ENCODE results near the gene CCDC122. TPM values are rescaled to one million over a fixed set of nuclear protein-coding genes. Genes with fewer than 3 reads are reported as not detected.
"Not testable (repeated sequence)": the region's sequence is repeated elsewhere in the genome, so short reads cannot be mapped to it uniquely, and the experiment has no call there.

Gene CCDC122
- total RNA-seq, 2 experiments from 2014 or later = 2.0 to 2.5 TPM

GRCh38 chr13:43830497-43830881 lies 49.1 kb downstream of the CCDC122 start:
- CTCF ChIA-PET = no interaction called here
- DNase-seq = no peak
- H3K9me3 Mint-ChIP-seq = no peaks in the 10 kb centered on the region
- H3K4me3 Mint-ChIP-seq = no peak overlapping the region
- intact Hi-C loops (cut with micrococcal nuclease) = no loop called here
- POLR2A ChIA-PET = no interaction called here
- peaks cover 1% of the 10 kb centered on the region for H3K27me3 Mint-ChIP-seq
- H3K36me3 Mint-ChIP-seq = no peaks in the 10 kb centered on the region
- no peaks in the 10 kb centered on the region for H3K4me1 Mint-ChIP-seq (ENCODE audit: low read depth)
- no peak overlapping the region for H3K27ac Mint-ChIP-seq

GRCh38 chr13:43824656-43825055 lies 54.9 kb downstream of the CCDC122 start:
- H3K4me3 Mint-ChIP-seq; CTCF ChIA-PET; H3K4me1 Mint-ChIP-seq (ENCODE audit: low read depth); DNase-seq; intact Hi-C loops (cut with micrococcal nuclease); H3K27me3 Mint-ChIP-seq; H3K36me3 Mint-ChIP-seq; POLR2A ChIA-PET; H3K9me3 Mint-ChIP-seq; H3K27ac Mint-ChIP-seq: not testable (repeated sequence)

- Mint-ChIP-seq H3K36me3 (no peaks in the 10 kb centered on the region), H3K4me3 (no peak overlapping the region), H3K9me3 (no peaks in the 10 kb centered on the region), H3K4me1 (ENCODE audit: low read depth) (no peaks in the 10 kb centered on the region), H3K27me3 (peaks cover 15% of the 10 kb centered on the region), H3K27ac (no peak overlapping the region)
- no peak for DNase-seq
- CTCF ChIA-PET = no interaction called here
- POLR2A ChIA-PET = no interaction called here
- intact Hi-C loops (cut with micrococcal nuclease) = no loop called here
Measured at GRCh38 chr13:43822969-43823368, 56.6 kb downstream of the CCDC122 start.

- no peak for DNase-seq
- Mint-ChIP-seq H3K27me3 (peaks cover 22% of the 10 kb centered on the region), H3K27ac (no peak overlapping the region), H3K36me3 (no peaks in the 10 kb centered on the region), H3K4me1 (ENCODE audit: low read depth) (no peaks in the 10 kb centered on the region), H3K9me3 (no peaks in the 10 kb centered on the region), H3K4me3 (no peak overlapping the region)
- ChIA-PET CTCF (interaction anchor here (1.4 kb wide), 1 partner anchor 12 kb away, joined by 6 read pairs; no protein-coding TSS in a partner anchor), POLR2A (no interaction called here)
- intact Hi-C loops (cut with micrococcal nuclease) = no loop called here
Measured at GRCh38 chr13:43816401-43816889, 63.1 kb downstream of the CCDC122 start.

GRCh38 chr13:43815204-43815603 lies 64.3 kb downstream of the CCDC122 start:
- Mint-ChIP-seq H3K27me3 (peaks cover 24% of the 10 kb centered on the region), H3K4me1 (ENCODE audit: low read depth) (no peaks in the 10 kb centered on the region), H3K36me3 (no peaks in the 10 kb centered on the region), H3K27ac (no peak overlapping the region), H3K4me3 (no peak overlapping the region), H3K9me3 (no peaks in the 10 kb centered on the region)
- POLR2A ChIA-PET = no interaction called here
- CTCF ChIA-PET = interaction anchor here (2.1 kb wide), 1 partner anchor 11 kb away, joined by 6 read pairs; no protein-coding TSS in a partner anchor
- intact Hi-C loops (cut with micrococcal nuclease) = no loop called here
- no peak for DNase-seq

- H3K27me3 Mint-ChIP-seq = peaks cover 19% of the 10 kb centered on the region
- H3K36me3 Mint-ChIP-seq = no peaks in the 10 kb centered on the region
- no peak overlapping the region for H3K27ac Mint-ChIP-seq
- peaks cover 4% of the 10 kb centered on the region for H3K4me1 Mint-ChIP-seq (ENCODE audit: low read depth)
- intact Hi-C loops (cut with micrococcal nuclease) = loop anchor here (5.0 to 10.0 kb wide), 2 partner anchors 214 to 1211 kb away; no protein-coding TSS in a partner anchor
- no peak overlapping the region for H3K4me3 Mint-ChIP-seq
- no peak for DNase-seq
- no peaks in the 10 kb centered on the region for H3K9me3 Mint-ChIP-seq
- ChIA-PET CTCF (no interaction called here), POLR2A (no interaction called here)
Measured at GRCh38 chr13:43808676-43809075, 70.9 kb downstream of the CCDC122 start.

- H3K9me3 Mint-ChIP-seq = no peaks in the 10 kb centered on the region
- DNase-seq = no peak
- ChIA-PET POLR2A (no interaction called here), CTCF (interaction anchor here (1.2 to 3.3 kb wide), 7 partner anchors 10 to 837 kb away, joined by 4 to 35 read pairs (median 6); no protein-coding TSS in a partner anchor)
- H3K36me3 Mint-ChIP-seq = no peaks in the 10 kb centered on the region
- H3K27ac Mint-ChIP-seq = no peak overlapping the region
- H3K27me3 Mint-ChIP-seq = peaks cover 23% of the 10 kb centered on the region
- intact Hi-C loops (cut with micrococcal nuclease) = loop anchor here (1.0 to 10.0 kb wide), 4 partner anchors 8 to 1208 kb away; no protein-coding TSS in a partner anchor
- peaks cover 4% of the 10 kb centered on the region for H3K4me1 Mint-ChIP-seq (ENCODE audit: low read depth)
- no peak overlapping the region for H3K4me3 Mint-ChIP-seq
Measured at GRCh38 chr13:43805681-43806128, 73.8 kb downstream of the CCDC122 start.

GRCh38 chr13:43805071-43805468 lies 74.5 kb downstream of the CCDC122 start:
- no peaks in the 10 kb centered on the region for H3K9me3 Mint-ChIP-seq
- no peak overlapping the region for H3K4me3 Mint-ChIP-seq
- ChIA-PET POLR2A (no interaction called here), CTCF (interaction anchor here (0.6 to 3.3 kb wide), 21 partner anchors 9 to 1206 kb away, joined by 3 to 35 read pairs (median 5); partner anchors contain the start of genes CCDC122, DNAJC15 and LACC1)
- peaks cover 24% of the 10 kb centered on the region for H3K27me3 Mint-ChIP-seq
- H3K4me1 Mint-ChIP-seq (ENCODE audit: low read depth) = peaks cover 9% of the 10 kb centered on the region
- no peaks in the 10 kb centered on the region for H3K36me3 Mint-ChIP-seq
- peak; percentile 62 for DNase-seq
- intact Hi-C loops (cut with micrococcal nuclease) = loop anchor here (1.0 to 10.0 kb wide), 4 partner anchors 8 to 1208 kb away; no protein-coding TSS in a partner anchor
- no peak overlapping the region for H3K27ac Mint-ChIP-seq

- no peak for DNase-seq
- no peak overlapping the region for H3K4me3 Mint-ChIP-seq
Measured at GRCh38 chr13:43804461-43805070, 75.0 kb downstream of the CCDC122 start.

GRCh38 chr13:43802511-43802910 lies 77.0 kb downstream of the CCDC122 start:
- DNase-seq = no peak
- peaks cover 23% of the 10 kb centered on the region for H3K4me1 Mint-ChIP-seq (ENCODE audit: low read depth)
- CTCF ChIA-PET = interaction anchor here (1.2 to 3.3 kb wide), 3 partner anchors 13 to 833 kb away, joined by 3 to 35 read pairs (median 6); partner anchors contain the start of gene ENOX1
- POLR2A ChIA-PET = no interaction called here
- peaks cover 25% of the 10 kb centered on the region for H3K27me3 Mint-ChIP-seq
- intact Hi-C loops (cut with micrococcal nuclease) = loop anchor here (10.0 kb wide), 1 partner anchor 208 kb away; no protein-coding TSS in a partner anchor
- H3K9me3 Mint-ChIP-seq = no peaks in the 10 kb centered on the region
- H3K4me3 Mint-ChIP-seq = no peak overlapping the region
- H3K36me3 Mint-ChIP-seq = no peaks in the 10 kb centered on the region
- H3K27ac Mint-ChIP-seq = no peak overlapping the region

More at GRCh38 chr13:43804461-43805070, 75.0 kb downstream of the CCDC122 start:
- ChIA-PET CTCF (interaction anchor here (0.6 to 3.3 kb wide), 24 partner anchors 9 to 1209 kb away, joined by 3 to 35 read pairs (median 4); partner anchors contain the start of genes CCDC122, DNAJC15 and LACC1), POLR2A (no interaction called here)
- H3K27ac Mint-ChIP-seq = no peak overlapping the region
- intact Hi-C loops (cut with micrococcal nuclease) = loop anchor here (1.0 to 10.0 kb wide), 5 partner anchors 7 to 1207 kb away; no protein-coding TSS in a partner anchor
- H3K4me1 Mint-ChIP-seq (ENCODE audit: low read depth) = peaks cover 13% of the 10 kb centered on the region
- H3K27me3 Mint-ChIP-seq = peaks cover 26% of the 10 kb centered on the region
- no peaks in the 10 kb centered on the region for H3K9me3 Mint-ChIP-seq
- no peaks in the 10 kb centered on the region for H3K36me3 Mint-ChIP-seq

- no peak for DNase-seq
- intact Hi-C loops (cut with micrococcal nuclease) = loop anchor here (10.0 kb wide), 1 partner anchor 206 kb away; no protein-coding TSS in a partner anchor
- Mint-ChIP-seq H3K36me3 (no peaks in the 10 kb centered on the region), H3K9me3 (no peaks in the 10 kb centered on the region), H3K4me3 (no peak overlapping the region), H3K27ac (no peak overlapping the region), H3K4me1 (ENCODE audit: low read depth) (peaks cover 37% of the 10 kb centered on the region), H3K27me3 (peaks cover 24% of the 10 kb centered on the region)
- POLR2A ChIA-PET = no interaction called here
- CTCF ChIA-PET = interaction anchor here (1.0 kb wide), 1 partner anchor 831 kb away, joined by 3 read pairs; no protein-coding TSS in a partner anchor
Measured at GRCh38 chr13:43800828-43801227, 78.7 kb downstream of the CCDC122 start.

GRCh38 chr13:43799191-43799590 lies 80.3 kb downstream of the CCDC122 start:
- ChIA-PET POLR2A (no interaction called here), CTCF (no interaction called here)
- H3K27ac Mint-ChIP-seq = no peak overlapping the region
- H3K4me1 Mint-ChIP-seq (ENCODE audit: low read depth) = peaks cover 33% of the 10 kb centered on the region
- DNase-seq = peak; percentile 40
- no peak overlapping the region for H3K4me3 Mint-ChIP-seq
- H3K9me3 Mint-ChIP-seq = no peaks in the 10 kb centered on the region
- no peaks in the 10 kb centered on the region for H3K36me3 Mint-ChIP-seq
- peaks cover 35% of the 10 kb centered on the region for H3K27me3 Mint-ChIP-seq
- intact Hi-C loops (cut with micrococcal nuclease) = loop anchor here (5.0 kb wide), 2 partner anchors 497 to 752 kb away; no protein-coding TSS in a partner anchor

Data from activated CD4-positive, alpha-beta memory T cell treated with anti-CD3 and anti-CD28 coated beads for 36 hours (primary cell).